NCI-H446 (cell line): ENCODE measurements around the gene MRPL24.
A peak's percentile ranks its signal among the peaks of the same experiment; 100 is the strongest.
"Not testable (repeated sequence)": the region's sequence is repeated elsewhere in the genome, so short reads cannot be mapped to it uniquely, and the experiment has no call there.

Experiments used
- DNase-seq, 2 experiments: peaks; one replicate each; lab custom pipeline; 2025; lab: John Stamatoyannopoulos, UW

The MRPL24 gene

DNA sequence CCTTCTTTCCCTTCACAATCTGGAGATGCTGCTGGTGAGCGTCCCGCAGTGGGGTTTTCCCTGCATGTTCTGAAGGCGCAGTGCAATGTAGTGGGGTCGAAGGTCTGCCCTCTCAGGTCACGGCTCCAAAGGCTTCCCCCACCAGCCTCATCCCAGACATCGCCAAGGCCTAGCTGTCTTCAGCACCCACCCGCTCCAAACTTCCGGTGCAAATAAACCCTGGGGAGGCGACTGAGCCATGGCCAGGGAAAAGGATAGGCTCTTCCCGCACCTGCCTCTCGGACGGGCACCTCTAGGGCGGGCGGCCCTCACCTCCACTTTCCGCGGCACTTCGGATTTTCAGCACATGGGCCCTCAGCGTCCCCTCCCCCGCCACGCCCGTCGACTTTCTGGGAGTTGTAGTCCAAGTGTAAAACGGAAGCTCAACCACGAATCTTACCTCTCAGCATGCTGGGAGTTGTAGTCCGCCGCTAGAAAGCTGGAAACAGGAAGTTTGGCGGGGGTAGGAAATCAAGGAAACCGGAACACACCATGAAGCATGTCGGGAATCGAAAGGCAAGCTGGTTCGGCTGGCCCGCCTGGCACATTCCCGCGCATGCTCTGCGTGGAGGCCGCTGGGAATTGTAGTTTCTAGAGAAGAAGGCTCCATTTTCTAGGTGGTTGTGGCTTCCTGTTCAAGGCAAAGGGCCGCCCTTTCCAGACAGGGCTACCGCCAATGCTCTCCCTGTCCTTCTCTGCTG is at the start of gene MRPL24:
Gene MRPL24, minus strand, starts transcription at position 348 of the 740 bp plus-strand sequence. CDS start 2,384 bp downstream, outside the sequence.
- peak; percentile 99 for DNase-seq

DNA sequence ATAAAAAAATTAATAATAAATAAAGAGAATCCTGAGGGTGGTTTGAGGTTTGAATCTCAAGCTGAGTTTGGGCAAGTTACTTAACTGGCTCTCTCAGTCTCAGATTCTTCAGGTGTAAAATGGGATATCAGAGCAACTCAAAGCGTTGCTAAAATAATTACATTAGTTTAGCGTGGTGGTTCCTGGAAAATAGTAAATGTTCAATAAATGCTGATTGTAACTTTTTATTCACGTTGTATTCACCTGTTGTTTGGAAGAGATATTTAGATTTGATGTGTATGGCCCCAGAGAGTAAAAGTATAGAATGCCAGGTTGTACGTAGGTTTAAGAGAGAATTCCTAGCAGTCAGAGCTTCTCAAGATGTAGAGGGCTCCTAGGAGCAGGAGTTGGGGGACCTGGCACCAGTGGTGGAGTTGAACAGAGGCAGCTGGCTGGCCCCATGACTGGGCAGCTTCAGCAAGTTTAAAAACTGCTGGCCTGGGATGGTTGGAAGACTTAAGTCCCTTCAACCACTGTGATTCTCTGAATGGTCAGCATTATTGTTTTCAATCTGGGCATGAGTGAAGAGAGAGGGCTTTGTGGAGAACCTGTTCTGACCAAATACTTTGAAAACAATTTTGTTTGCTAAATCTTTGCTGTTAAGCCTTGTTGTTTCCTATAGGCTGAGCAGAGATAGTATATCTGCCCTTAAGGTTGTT is 48.9 kb upstream of the MRPL24 start:
- no peak for DNase-seq

DNA sequence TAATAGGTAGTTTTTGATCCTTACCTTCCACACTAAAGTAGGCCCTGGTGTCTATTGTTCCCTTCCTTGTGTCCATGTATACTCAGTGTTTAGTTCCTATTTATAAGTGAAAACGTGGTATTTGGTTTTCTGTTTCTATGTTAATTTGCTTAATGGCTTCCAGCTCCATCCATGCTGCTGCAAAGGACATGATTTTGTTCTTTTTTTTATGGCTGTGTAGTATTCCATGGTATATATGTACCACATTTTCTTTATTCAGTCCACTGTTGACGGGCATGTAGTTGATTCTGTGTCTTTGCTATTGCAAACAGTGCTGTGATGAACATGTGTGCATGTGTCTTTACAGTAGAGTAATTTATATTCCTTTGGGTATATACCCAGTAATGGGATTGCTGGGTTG is 47.2 kb upstream of the MRPL24 start:
- DNase-seq: no peak

- no peak for DNase-seq
Measured at GRCh38 chr1:156786640-156787039, 45.8 kb upstream of the MRPL24 start.

GRCh38 chr1:156785458-156785857 is 44.6 kb upstream of the MRPL24 start:
- no peak for DNase-seq

- no peak for DNase-seq
Measured at GRCh38 chr1:156781585-156782186, 40.8 kb upstream of the MRPL24 start.

DNA sequence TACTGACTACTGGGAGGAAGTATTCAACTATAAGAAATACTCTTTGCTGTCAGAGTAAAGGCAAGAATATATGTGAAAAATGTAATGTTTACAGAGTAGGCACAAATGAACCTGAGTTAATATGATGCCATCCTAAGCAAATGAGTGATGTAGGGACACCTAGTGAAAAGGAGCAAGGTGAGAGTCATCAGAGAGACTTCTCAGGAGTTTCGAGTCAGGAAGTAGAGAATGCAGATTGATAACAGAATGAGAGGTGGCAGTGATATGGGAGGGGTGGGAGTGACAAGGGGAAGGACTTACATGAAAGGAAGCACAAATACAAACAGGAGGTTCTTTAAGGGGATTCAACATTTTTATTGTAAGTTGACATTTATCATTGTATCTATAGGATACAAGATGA is 36.7 kb upstream of the MRPL24 start:
- DNase-seq: no peak

- no peak for DNase-seq
Measured at GRCh38 chr1:156776942-156777341, 36.1 kb upstream of the MRPL24 start.

DNA sequence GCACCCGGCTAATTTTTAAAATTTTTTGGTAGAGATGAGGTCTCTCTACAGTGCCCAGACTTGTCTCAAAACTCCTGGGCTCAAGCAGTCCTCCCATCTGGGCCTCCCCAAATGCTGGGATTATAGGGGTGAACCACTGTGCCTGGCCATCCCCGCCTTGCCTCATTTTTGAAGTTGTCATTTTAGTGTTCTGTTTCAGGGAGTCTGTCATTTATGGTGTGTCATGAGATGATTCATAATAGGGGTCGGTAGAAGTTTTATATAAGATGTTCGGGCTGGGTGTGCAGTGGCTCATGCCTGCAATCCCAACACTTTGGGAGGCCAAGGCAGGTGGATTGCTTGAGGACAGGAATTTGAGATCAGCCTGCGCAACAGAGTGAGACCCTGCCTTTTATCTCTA is 34.9 kb upstream of the MRPL24 start:
- DNase-seq: no peak

DNA sequence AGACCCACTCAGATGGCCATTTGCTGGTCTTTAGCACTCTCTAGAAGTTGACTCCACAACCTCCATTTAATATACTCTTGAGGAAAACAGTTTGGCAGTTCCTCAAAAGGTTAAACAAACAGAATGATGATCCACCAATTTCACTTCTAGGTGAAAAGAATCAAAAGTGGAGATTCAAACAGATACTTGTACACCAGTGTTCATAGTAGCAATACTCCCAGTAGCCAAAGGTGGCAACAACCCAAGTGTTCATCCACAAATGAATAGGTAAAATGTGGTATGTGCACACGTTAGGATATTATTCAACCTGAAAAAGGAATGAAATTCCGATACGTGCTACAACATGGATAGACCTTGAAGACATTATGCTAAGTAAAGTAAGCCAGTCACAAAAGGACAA is 32.7 kb upstream of the MRPL24 start:
- no peak for DNase-seq

DNA sequence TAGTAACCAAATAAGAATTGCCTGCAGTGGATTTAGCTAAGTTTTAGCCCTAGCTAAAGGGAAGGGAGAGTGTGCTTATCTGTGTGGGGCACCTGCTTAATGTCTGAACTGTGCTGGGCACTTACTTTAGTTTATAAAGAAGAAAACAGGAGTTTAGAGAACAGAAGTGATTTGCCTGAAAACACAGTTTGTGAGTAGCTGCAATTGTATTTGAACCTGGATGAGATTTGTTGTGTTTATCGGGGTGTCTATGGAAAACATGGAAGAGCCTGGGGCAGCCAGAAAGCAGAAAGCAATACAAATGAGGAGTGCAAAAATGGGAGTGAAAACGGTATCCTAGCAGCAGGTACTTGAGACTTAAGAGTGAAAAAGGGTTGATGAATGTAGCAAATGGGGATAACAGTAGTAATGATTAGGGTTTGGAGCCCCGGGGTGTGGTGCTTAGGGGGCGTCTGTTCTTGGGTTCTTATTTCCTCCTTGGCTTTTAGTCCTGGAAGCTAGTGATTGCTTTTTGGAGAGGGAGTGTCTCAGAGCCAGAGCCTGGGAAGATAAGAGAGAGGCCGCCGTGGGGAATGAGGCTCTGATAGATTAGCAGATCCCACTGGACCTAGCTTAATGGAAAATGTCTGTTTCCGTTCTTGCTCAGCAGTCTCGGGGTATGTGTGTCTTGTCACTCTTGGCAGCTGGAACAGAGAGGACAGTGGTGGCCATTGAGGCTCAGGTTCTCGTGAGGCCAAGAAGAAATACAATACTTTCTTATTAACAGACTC is 32.0 kb upstream of the MRPL24 start:
- DNase-seq: no peak

DNA sequence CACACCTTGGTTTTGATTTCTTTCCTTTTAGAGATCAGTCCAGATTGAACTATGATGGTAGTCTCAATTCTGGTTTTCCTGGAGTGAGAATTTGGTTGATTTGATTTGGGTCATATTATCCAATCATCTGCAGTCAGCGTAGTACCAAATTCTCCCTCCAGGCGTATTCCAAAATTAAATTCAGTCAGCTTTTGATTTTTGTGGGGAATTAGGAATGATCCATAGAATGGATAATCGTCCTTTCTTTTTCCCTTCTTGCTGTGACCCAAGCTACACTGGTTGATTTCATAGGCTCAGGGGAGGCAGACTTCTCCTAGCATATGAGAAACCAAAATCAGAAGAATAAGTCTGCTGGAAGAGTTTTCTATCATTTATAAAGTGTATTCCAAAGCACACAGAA is 31.3 kb upstream of the MRPL24 start:
- DNase-seq: no peak

GRCh38 chr1:156768610-156769295 is 27.9 kb upstream of the MRPL24 start:
- no peak for DNase-seq

GRCh38 chr1:156767879-156768604 is 27.2 kb upstream of the MRPL24 start:
- DNase-seq: no peak

DNA sequence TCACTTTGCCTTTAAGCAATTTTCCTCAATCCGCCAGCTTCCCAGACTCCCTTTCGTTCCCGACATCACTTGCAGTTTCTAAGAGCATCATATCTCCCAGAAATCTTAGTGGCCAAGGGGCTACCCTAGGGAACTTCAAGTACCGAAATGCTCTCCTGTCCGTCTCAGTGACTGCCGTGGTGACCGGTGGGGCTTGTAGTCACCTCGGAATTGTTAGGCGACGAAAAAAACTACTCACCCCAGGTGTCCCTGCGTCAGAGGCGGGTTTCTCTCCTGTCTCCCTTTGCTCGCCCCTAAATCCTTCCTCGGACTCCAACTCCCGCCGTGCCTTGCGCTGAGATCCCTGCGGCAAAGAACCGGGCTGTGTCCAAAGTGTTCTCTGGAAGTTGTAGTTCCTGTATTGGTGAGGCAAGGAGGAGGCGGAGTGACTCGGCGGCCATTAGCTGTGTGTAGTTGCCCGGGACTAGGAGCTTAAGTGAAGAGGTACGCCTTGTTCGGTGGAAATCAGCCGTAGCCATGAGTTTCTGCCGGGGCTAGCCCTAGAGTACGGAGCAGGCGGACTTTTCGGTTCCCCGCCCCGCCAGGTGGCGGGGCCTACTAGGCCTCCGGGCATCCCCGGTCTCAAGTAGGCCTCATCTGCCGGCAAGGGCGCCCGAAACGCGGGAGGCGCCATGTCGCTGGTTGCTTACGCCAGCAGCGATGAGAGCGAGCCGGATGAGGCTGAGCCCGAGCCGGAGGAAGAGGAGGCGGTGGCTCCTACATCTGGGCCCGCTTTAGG is 26.4 kb upstream of the MRPL24 start, which contains the start of gene PRCC:
Gene PRCC, plus strand, starts transcription at position 435 of the 778 bp plus-strand sequence. Its CDS starts 237 bp downstream, at position 672.
- peak; percentile 99 to 100 for DNase-seq

GRCh38 chr1:156766298-156767100 is 25.6 kb upstream of the MRPL24 start:
- DNase-seq: no peak

DNA sequence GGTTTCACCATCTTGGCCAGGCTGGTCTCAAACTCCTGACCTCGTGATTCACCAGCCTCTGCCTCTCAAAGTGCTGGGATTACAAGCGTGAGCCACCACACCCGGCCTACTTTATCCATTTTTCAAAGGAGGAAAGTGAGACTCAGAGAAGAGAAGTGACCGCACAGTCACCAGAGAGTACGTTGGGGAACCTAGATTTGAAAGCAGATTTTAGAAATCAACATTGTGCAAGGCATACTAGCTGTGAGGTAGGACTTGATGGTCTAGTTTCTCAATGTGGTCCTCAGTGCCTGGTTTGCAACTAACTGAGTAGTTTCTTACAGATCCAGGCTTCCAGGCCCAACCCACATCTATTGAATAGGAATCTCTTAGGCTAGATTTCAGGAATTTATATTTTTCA is 24.8 kb upstream of the MRPL24 start:
- no peak for DNase-seq

DNA sequence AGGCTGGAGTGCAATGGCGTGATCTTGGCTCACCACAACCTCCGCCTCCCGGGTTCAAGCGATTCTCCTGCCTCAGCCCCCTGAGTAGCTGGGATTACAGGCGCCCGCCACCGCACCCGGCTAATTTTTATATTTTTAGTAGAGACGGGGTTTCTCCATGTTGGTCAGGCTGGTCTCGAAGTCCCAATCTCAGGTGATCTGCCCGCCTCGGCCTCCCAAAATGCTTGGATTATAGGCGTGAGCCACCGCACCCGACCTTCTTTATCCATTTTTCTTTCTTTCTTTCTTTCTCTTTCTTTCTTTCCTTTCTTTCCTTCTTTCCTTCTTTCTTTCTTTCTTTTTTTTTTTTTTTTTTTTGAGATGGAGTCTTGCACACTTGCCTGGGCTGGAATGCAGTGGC is 24.2 kb upstream of the MRPL24 start:
- DNase-seq: not testable (repeated sequence)

- no peak for DNase-seq
Measured at GRCh38 chr1:156760796-156761104, 19.9 kb upstream of the MRPL24 start.
